HG03175 (cell line): ENCODE measurements around the gene C20orf202.

Experiments used
- ATAC-seq: cut with Tn5 transposase; IDR thresholded peaks from one replicate; pipeline ENCODE4 v1.9.1; 2021; ENCODE audit warnings: mild to moderate bottlenecking, moderate library complexity; ENCODE audit not compliant: unreplicated experiment

C20orf202 gene

DNA sequence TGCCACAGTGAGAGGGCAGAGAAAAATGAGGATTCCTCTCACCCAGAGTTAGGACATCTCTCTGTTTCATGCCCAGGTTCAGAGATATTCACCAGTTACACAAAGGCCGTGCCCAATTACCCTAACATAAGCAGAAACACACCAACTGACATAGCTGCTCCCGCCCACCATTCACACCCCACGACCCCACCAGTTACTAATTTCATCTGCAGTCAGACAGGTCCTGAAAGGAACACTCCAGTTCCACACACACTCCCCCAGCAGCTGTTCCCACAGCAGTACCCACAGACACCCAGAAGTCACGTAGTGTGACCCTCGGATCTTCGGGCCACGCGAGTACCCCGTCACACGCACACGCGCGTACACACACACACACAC, 19.0 kb upstream of the C20orf202 start:
- ATAC-seq: no peak

DNA sequence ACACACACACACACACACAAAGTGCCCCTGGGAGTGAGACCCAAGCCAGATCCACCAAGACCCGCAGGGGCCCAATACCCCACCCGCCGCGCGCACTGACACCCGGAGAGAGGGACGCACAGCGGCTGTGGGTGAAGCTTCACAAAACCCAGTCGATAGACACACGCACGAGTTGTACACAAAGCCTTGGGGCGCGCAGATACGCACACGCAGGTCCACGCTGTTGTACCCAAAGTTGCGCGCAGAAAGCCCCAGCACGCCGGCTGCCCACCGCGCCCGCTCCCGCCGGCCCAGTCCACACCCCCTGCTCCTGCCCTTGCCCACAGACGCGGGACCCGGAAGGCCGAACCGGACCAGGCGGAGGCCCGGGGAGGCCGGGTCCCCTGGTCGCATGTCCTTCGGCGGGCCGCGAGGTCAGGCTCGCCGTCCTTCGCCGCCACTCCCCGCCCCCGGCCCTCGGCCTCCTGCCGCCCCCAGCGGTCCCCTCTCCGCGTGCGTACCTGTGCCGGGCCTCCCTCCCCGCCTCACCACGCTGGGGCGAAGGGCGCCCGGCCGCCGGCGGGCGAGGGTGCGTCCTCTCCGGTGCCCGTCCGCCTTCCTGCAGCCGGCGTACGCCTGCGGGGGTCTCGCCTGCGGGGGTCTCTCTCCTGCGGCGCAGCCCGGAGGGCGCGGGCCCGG, 18.5 kb upstream of the C20orf202 start, which contains the start of gene TMEM74B:
Gene TMEM74B, minus strand, starts transcription at position 344 of the 678 bp plus-strand sequence. CDS start 1,180 bp downstream, outside the sequence.
- no peak for ATAC-seq

DNA sequence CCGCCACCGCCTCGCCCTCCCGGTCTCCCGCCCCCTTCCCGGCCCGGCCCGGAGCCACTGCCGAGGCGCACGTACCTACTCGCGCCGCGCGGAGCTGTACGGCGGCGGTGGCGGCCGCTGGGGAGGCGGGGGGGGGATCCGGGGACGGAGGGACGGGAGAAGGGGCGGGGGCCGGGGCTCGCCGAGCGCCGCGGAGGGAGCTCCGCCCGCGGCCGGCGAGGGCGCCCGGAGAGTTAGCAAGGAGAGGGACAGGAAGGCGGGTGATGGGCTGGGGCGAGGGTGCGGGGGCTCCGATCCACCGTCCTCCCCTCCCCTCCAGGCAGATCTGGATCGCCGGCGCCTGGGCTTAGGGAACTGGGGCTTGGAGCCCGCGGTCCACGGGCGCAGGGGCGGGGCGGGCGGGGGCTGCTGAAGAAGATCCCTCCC, 17.9 kb upstream of the C20orf202 start:
- ATAC-seq: no peak

DNA sequence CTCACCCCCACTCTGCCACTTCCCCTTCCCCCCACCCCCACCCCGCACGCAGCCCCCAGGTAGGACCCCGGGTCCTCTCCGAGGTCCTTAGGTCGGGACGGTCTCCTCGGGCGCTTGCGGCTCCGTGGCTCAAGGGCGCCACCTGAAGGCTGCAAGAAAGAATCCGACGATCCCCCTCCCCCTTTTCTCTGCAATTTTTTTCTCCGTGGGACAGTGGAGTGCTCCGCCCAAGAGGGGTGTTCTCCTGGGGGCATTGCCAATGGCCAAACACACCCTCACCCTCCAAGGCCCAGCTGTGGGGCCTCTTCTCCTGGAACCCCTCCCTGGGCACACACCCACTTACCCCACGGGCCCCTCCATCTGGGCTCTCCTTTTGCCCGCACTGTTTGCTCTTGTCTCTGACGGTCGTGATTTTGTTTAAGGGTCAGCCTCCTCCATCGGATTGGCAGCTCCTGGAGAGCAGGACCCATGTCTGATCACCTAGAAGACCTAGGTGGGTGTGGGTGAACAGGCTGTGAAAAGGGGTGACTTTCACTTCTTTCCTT, 17.4 kb upstream of the C20orf202 start:
- no peak for ATAC-seq

DNA sequence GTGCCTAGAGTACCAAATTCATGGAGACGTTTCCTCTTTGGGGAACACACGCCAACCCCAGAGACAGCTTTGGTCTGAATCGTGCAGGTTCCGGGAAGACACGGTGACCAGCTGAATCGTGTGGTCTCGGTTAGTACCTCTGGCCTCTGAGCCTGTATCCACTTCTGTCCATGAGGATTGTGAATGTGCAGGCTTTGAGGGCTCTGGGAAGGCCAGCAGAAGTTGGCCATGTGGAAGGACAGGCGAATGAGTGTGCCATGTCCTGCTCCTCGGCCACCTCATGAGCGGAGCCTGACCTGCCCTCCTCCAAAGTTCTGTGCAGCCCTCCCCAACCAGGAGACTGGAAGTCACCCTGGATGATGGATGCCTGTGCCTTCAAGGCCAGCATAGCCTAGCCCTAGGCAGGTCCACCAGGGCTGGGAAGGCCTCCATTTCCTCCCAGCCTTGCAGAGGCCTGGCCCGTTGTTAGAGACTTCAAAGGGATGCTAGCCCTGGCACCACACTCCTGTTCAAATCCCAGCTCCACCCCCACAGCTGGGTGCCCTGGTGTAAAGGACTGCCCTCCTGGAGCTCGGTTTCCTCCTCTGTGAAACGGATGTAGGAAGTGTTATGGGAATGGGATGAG, 16.8 kb upstream of the C20orf202 start:
- ATAC-seq: no peak

DNA sequence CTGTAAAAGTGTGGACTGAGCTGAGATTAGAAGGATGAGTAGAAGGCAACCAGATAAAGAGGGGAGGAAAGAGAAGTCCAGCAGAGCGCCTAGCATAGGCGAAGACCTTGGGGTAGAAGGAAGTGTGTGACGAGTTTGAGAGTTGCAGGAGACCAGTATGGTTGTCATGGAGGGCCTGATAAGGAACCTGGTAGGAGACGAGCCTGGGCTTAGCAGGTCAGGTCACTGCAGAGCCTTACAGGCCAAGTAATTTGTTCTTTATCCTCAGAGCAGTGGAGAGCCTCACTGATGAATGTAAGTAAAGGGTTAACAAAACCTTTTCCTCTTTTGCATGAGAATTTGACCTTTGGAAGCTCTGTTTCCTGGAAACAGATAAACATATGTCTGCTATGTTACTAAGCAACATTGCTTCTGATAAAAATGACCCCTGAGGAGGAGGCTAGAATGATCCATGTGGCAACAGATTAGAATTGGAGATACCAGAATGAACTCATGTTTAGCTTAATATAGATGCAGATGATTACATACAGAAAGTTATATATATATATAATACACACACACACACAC, 15.6 kb upstream of the C20orf202 start:
- no peak for ATAC-seq

DNA sequence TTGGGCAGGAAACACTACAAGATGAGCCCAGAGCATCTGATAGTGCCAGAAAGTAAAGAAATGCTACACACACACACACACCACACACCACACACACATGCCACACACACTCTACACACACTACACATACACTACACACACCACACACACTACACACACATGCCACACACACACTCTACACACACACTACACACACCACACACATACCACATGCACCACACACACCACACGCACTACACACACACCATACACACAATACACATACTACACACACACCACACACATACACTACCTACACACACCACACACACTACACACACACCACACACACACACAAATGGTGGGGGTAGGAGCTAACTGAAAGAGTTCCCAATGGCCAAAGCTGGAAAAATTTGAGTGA, 14.9 kb upstream of the C20orf202 start:
- ATAC-seq: no peak

DNA sequence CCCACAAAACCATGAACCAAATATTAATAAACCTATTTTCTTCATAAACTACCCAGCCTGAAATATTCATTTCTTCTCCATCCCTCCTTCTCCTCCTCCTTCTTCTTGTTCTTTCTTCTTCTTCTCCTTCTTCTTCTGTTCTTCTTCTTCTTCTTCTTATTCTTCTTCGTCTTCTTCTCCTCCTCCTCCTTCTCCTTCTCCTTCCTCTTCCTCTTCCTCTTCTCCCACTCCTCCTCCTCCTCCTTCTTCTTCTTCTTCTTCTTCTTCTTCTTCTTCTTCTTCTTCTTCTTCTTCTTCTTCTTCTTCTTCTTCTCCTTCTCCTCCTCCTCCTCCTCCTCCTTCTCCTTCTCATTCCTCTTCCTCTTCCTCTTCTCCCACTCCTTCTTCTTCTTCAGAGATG, 13.4 kb upstream of the C20orf202 start:
- no peak for ATAC-seq

DNA sequence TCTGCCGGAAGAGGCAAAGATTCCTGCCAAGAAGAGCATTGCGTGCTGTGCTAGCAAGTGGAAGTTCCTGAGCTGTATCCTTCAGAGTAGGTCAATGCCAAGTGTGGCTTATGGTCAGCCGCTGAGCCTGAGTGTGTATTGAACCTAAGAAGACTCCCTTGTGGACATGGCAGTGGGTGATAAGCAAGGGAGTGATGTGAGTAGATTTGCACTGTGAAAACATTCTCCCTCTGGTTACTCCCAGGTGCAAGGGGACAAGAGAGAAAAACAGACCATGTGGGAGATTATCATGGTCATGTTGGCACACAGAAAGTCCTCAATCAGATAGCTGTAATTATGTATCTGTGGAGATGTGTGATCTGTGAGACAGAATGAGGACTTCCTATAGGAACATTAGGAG, 12.4 kb upstream of the C20orf202 start:
- ATAC-seq: no peak

DNA sequence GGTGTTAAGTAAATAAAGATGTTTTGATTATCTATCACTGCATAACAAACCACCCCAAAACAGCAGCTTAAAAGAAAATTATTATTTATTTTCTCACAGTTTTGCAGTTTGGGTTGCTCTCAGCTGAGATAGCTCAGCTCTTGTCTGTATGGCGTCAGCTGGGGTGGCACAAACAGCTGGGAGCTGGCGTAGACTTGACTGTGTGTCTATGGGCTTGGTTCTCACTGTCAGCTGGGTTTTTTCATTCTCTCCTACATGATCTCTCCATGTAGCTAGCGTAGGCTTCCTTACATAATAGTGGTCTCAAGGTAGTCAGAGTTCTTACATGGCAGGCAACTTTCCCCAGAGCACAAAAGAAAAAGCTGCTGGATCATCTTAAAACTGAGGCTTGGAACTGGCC, 12.0 kb upstream of the C20orf202 start:
- ATAC-seq: no peak

DNA sequence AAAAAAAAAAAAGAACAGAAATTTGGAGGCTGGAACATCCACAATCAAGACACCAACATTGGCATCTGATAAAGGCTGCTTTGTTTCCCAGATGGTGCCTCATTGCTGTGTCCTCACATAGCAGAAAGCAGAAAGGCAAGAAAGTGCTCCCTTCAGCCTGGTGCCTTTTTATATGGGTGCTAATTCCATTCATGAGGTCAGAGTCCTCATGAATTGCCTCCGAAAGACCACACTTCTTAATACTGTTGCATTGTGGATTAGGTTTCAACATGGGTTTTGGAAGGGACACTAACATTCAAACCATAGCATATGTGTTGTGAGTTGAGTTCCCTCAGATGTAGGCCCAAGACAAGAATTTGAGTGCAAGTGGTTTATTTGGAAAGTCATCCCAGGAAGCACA, 8.0 kb upstream of the C20orf202 start:
- no peak for ATAC-seq

DNA sequence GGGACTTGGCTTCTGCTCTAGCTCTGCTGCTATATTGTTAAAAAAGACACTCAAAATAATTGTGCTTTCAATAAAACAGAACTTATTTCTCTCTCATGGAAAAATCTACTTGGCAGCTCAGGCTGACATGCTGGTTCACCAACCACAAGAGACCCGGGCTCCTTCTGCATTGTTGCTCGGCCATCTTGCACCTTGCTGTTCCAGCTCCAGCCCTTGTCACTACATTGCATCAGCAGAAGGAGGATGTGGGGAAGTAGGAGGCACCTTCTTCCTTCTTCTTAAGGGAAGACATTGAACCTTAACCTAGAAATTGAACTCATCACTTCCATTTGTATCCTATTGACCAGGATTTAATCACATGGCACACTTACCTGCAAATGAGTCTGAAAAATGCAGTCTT, 6.6 kb upstream of the C20orf202 start:
- ATAC-seq: no peak

DNA sequence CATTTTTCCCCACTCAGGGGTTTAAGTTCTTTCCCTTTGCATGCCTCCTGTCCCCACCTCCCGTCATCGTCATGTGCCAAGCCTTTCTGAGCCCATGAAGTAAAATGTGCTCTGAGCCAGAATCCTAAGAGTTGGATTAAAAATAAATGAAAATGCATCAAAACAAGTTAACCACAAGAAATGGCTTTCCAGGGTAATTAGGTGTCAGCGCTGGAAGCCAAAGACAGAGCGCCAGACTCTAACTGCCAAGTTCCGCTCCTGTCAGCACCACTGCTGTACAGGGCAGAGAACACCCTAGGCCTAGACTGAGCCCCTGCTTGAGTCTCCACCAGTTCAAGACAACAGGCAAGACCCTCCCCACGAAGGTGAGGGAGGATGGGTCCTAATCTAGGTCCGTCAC, 5.5 kb upstream of the C20orf202 start:
- no peak for ATAC-seq

DNA sequence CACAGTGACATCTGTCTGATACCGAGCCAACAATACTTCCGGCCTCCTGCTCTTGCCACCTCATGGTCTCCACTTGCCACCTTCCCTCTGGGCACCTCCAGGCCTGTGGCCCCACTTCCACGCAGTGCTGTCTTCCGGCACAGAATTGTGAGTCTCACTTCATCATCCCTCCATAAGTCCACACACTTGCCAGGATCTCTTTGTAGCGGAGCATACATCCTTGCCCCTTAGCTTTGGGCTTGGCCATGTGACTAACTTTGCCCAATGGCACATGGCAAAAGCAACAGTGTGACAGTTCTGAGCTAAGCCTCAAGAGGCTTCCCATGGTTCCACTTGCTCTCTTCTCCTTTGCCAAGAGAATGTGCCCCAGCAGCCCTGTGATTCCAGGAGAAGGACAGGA, 4.5 kb upstream of the C20orf202 start:
- ATAC-seq: no peak

DNA sequence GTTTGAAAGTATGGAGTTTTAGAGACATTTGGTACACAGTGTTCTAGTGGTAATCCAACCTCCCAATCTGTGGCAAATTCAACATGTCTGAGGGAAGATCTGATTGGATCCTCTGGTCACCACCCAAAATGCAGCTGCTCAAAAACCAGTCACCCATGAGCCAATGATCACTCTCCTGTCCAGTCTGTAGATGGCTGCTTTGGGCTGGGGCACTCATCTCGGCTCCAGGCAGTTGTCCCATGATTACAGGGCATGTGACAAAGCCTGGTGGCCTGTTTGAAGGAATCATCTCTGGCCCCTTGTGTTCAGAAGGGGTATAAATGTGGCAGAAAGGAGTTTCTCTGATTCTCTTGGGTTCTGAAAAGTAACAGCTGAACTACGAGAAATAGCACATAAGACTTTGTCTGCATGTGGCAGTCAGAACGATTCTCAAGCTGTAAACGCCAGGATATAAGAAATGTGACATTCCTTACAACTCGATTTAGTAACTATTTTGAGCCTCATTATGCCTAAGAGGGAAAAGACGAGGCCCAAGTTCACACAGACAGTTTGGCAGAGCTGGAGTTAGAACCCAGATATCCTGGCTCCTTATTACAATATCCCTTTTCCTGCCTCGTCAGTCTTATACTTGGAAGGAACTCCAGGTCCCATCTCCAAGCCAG, 3.9 kb upstream of the C20orf202 start:
- no peak for ATAC-seq

DNA sequence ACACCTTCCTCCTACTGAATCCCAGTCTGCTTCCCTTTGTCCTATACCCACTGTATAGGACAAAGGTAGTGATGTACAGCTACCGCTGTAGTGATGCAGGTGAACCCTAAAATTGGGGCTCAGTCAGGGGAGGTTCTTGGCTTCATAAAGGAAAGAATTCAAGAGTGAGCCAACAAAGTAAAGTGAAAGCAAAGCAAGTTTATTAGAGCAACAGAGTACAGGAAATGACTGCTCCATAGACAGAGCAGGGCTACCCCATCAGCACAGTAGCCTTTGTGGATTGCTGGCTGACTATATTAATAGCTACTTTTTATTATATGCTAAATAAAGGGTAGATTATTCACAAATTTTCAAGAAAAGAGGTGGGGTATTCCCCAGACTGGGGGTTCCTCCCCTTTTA, 3.3 kb upstream of the C20orf202 start:
- ATAC-seq: no peak

DNA sequence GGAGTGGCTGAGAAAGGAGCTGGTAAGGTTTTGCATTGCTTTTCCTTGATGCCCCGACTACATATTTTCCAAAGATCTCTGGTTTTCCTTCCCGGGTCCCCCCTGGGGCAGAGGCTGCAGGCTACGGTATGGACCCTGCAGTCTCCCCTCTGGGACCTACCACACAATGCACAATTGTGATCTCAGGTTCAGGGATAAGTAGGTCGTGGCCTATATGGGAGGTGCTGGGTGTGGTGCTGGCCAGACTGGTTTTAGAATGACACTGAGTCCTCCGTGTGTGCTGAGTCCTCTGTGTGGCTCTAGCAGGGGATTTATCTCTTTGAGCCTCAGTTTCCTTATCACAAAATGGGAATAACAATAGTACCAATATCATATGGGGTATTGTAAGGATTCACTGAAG, 376 bp downstream of the C20orf202 start:
- no peak for ATAC-seq

DNA sequence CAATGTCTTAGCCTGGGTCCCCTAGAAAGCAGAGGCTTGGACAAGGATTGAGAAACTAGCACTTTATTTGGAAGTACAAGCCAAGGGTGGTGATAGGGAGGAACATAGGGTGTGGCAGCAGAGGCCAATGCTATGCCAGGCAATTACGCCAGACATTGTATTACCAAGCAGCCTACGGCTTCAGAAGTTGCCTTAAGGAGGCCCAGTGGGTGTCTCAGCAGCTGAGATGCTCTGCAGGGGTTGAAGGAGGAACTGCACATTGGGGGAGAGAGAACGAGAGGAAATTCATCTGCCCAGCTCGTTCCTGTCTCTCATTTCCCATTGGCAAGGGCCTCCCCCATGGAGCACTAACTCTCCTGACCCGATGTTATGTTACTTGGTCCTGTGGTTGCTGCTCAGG, 859 bp downstream of the C20orf202 start:
- no peak for ATAC-seq

DNA sequence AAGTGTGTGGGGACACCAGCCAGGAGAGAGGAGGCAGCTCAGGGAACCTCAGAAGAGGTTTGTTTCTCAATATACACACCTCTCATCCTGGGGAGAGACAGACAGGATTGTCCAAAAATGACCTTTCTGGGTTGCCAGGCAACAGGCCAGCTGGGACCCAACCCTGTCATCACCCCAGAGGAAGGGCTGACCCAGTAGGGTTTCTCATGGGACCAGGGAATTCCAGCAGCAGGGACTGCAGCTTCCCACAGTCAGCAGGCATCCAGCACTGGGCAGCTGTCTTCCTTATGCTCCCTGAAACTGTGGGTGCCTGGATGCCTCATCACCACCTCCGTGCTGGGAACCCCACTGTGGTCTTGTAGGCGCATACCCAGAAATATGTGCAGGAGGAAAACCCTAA, 1.3 kb downstream of the C20orf202 start:
- ATAC-seq: no peak

DNA sequence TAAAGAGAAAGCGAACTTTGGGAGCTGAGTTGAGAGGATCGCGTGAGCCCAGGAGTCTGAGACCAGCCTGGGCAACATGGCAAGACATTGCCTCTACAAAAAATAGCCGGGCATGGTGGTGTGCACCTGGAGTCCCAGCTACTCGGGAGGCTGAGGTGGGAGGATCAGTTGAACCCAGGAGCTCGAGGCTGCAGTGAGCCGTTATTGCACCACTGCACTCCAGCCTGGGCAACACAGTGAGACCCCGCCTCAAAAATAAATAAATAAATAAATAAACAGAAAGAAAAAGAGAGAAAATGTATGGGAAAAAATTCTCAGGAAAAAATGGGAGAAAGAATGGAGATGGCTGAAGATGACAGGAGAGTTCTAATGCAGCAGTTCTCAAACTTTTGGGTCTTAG, 2.5 kb downstream of the C20orf202 start:
- no peak for ATAC-seq

DNA sequence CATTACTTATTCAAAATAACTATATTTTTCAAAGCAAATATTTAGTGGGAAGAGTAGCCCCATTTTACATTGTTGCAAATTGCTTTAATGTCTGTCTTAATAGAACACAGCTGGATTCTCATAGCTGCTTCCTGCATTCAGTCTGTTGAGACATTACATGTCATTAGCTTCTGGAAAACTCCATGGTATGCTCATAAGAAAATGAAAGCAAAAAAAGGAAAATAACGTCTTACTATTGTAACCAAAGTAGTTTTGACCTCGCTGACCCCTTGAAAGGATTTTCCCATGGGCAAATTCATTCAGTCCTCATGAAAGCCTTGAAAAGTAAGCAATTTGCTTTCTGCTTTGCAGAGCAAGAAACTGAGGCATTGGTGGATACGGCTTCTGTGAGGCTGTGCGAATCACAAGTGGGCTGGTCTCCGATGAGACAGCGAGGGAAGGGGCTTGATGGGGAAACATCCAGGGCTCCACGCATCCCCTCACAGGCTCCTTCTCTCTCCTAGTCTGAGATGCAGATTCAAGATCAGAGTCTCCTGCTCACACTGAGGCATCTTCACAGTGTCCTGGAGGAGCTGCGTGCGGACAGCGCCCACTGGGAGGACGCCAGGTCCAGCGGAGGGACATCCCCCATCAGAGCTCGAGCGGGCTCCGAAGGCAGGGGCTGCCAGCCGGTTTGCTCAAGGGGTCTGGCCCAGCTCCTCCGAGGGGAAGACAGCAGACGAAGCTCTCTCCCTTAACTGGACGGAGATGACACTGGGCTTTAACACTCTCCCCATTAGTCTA, 3.3 kb downstream of the C20orf202 start:
- ATAC-seq: no peak
